Esophagus squamous epithelium (tissue), 5 donors: ENCODE measurements around the gene PDP2. TPM values are rescaled to one million over a fixed set of nuclear protein-coding genes. Genes with fewer than 3 reads are reported as not detected.

ENCODE experiments used
- DNase-seq: peaks from one replicate; lab custom pipeline; 2025; lab: John Stamatoyannopoulos, UW
- H3K27ac ChIP-seq, 4 donors: fragments of 200-600 bp; sonication (generic); one replicate each; pipeline ENCODE4 v1.5.1; 2016 to 2019; ENCODE audit warnings: mild to moderate bottlenecking in 1 of 4
- H3K27me3 ChIP-seq, 4 donors: fragments of 200-600 bp; sonication (generic); 1 replicate in 3 of 4; 2 replicates in 1 of 4; pipeline versions ENCODE4 v1.5.1 to v1.6.0; 2017 to 2021; ENCODE audit warnings: antibody characterized with exemption in 1 of 4
- H3K36me3 ChIP-seq, 3 donors: fragments of 200-600 bp; sonication (generic); one replicate each; pipeline ENCODE4 v1.5.1; 2016 to 2019
- H3K4me1 ChIP-seq, 3 donors: fragments of 200-600 bp; sonication (generic); one replicate each; pipeline ENCODE4 v1.5.1; 2017 to 2019
- H3K4me3 ChIP-seq, 4 donors: fragments of 200-600 bp; sonication (generic); 1 replicate in 3 of 4; 2 replicates in 1 of 4; pipeline ENCODE4 v1.5.1; 2016 to 2019; ENCODE audit warnings: mild to moderate bottlenecking in 2 of 4, moderate library complexity in 1 of 4
- H3K9me3 ChIP-seq, 3 donors: fragments of 200-600 bp; sonication (generic); one replicate each; pipeline ENCODE4 v1.5.1; 2016 to 2019
- POLR2A ChIP-seq, 4 donors: fragments of 450-650 bp; IDR thresholded peaks; one replicate each; pipeline ENCODE4 v1.6.1; 2017; ENCODE audit warnings: antibody characterized with exemption in 4 of 4, mild to moderate bottlenecking in 4 of 4, moderate library complexity in 3 of 4
- WGBS, 2 donors: methylation state at CpG; one replicate each; pipeline ENCODE4 v1.1.5; 2018; 5-methylcytosine and 5-hydroxymethylcytosine counted together
- intact Hi-C: fragments of 100-400 bp; cut with DNase I; formaldehyde crosslinking; loops from one replicate; pipeline ENCODE4 v1.15.0; 2022
- total RNA-seq, 4 donors: library from RNA; depleted of rRNA; stranded (reverse); fragments of >200 nt; gene quantifications; one replicate each; pipeline ENCODE4 v1.1.0, GENCODE V29; 2016
- TF ChIP-seq, protein P1 (sequence below), 6 experiments: fragments of 450-650 bp in 4 of 6; fragments of 200-600 bp in 2 of 6; sonication (generic) in 2 of 6; IDR thresholded peaks; one replicate each; pipeline ENCODE4 v1.5.1; 2016 to 2019; ENCODE audit warnings: antibody characterized with exemption in 6 of 6, mild to moderate bottlenecking in 4 of 6, moderate library complexity in 4 of 6
- donor health status: DM: yes; HTN: yes; CAD: no.

The PDP2 gene
- total RNA-seq, 4 donors from 2014 or later, result 4.1 to 12.9 (median 9.4) TPM

- peak within 1 kb of the TSS; percentile 50 to 73 (median 61) for H3K4me3 ChIP-seq
- H3K36me3 ChIP-seq, result peaks cover 0 to 30% (median 0%) of the 10 kb centered on the region in 3 donors
- DNase-seq, result no peak
- peaks cover 0 to 35% (median 0%) of the 10 kb centered on the region in 4 donors for H3K27me3 ChIP-seq
- H3K4me1 ChIP-seq, result peaks cover 40 to 99% (median 53%) of the 10 kb centered on the region in 3 donors
- no peaks in the 10 kb centered on the region for H3K9me3 ChIP-seq
- TF ChIP-seq POLR2A (IDR thresholded peaks at IDR 0.05), result peak in 2 of 4 donors; percentile 41 to 69
- TF ChIP-seq, protein P1, sequence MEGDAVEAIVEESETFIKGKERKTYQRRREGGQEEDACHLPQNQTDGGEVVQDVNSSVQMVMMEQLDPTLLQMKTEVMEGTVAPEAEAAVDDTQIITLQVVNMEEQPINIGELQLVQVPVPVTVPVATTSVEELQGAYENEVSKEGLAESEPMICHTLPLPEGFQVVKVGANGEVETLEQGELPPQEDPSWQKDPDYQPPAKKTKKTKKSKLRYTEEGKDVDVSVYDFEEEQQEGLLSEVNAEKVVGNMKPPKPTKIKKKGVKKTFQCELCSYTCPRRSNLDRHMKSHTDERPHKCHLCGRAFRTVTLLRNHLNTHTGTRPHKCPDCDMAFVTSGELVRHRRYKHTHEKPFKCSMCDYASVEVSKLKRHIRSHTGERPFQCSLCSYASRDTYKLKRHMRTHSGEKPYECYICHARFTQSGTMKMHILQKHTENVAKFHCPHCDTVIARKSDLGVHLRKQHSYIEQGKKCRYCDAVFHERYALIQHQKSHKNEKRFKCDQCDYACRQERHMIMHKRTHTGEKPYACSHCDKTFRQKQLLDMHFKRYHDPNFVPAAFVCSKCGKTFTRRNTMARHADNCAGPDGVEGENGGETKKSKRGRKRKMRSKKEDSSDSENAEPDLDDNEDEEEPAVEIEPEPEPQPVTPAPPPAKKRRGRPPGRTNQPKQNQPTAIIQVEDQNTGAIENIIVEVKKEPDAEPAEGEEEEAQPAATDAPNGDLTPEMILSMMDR (IDR thresholded peaks at IDR 0.05), result no peak
- peak within 1 kb of the TSS; percentile 81 to 90 (median 85) for H3K27ac ChIP-seq
- intact Hi-C loops, result no loop called here
- 5 to 6% methylated on average over 8 to 10 of the region's 42 CpGs for WGBS, 2 donors
Measured at GRCh38 chr16:66925322-66925840, 45.1 kb downstream of the PDP2 start, which contains the start of gene RRAD. RRAD (minus strand) TSS chr16:66925535; CDS start chr16:66925179, 356 bp downstream.

GRCh38 chr16:66926171-66926947 lies 46.0 kb downstream of the PDP2 start:
- Histone ChIP-seq H3K27me3 (peaks cover 0 to 35% (median 0%) of the 10 kb centered on the region in 4 donors), H3K4me1 (peaks cover 40 to 100% (median 49%) of the 10 kb centered on the region in 3 donors), H3K36me3 (peaks cover 0 to 29% (median 0%) of the 10 kb centered on the region in 3 donors), H3K9me3 (no peaks in the 10 kb centered on the region), H3K27ac (peak overlapping the region; percentile 45 to 90 (median 85)), H3K4me3 (peak overlapping the region in 2 of 4 donors; percentile 68 to 73)
- no peak for DNase-seq
- intact Hi-C loops, result no loop called here
- WGBS, 2 donors, result 23 to 29% methylated on average over 1 to 3 of the region's 5 CpGs
- TF ChIP-seq, protein P1 (IDR thresholded peaks at IDR 0.05), result no peak

GRCh38 chr16:66926961-66927436 lies 46.7 kb downstream of the PDP2 start:
- WGBS, 2 donors, result 21 to 100% methylated on average over 1 to 2 of the region's 3 CpGs
- Histone ChIP-seq H3K4me1 (peaks cover 34 to 98% (median 42%) of the 10 kb centered on the region in 3 donors), H3K9me3 (no peaks in the 10 kb centered on the region), H3K4me3 (no peak overlapping the region), H3K27ac (peak overlapping the region in 3 of 4 donors; percentile 83 to 90 (median 87)), H3K36me3 (peaks cover 0 to 29% (median 0%) of the 10 kb centered on the region in 3 donors), H3K27me3 (peaks cover 0 to 30% (median 0%) of the 10 kb centered on the region in 4 donors)
- no peak for DNase-seq
- intact Hi-C loops, result no loop called here
- TF ChIP-seq, protein P1 (IDR thresholded peaks at IDR 0.05), result no peak
- TF ChIP-seq POLR2A (IDR thresholded peaks at IDR 0.05), result no peak

- TF ChIP-seq, protein P1 (IDR thresholded peaks at IDR 0.05), result no peak
- no peak for TF ChIP-seq POLR2A (IDR thresholded peaks at IDR 0.05)
- intact Hi-C loops, result no loop called here
- Histone ChIP-seq H3K36me3 (peaks cover 0 to 27% (median 0%) of the 10 kb centered on the region in 3 donors), H3K27ac (peak overlapping the region; percentile 9 to 90 (median 47)), H3K4me1 (peaks cover 38 to 98% (median 43%) of the 10 kb centered on the region in 3 donors), H3K9me3 (no peaks in the 10 kb centered on the region), H3K4me3 (no peak overlapping the region), H3K27me3 (peaks cover 0 to 27% (median 0%) of the 10 kb centered on the region in 4 donors)
- WGBS, 2 donors, result 46 to 74% methylated on average over 3 to 5 of the region's 8 CpGs
- no peak for DNase-seq
Measured at GRCh38 chr16:66927918-66928649, 47.8 kb downstream of the PDP2 start.
